SU-DHL-6 (cell line): ENCODE data around the gene HRH2.

Source experiments
- H2AFZ ChIP-seq: fragments of 200-600 bp; sonication (generic); 2 replicates; pipeline ENCODE4 v1.6.1; 2014; ENCODE audit warnings: low read depth, mild to moderate bottlenecking, moderate library complexity, mixed read lengths, antibody characterized with exemption, low read length; ENCODE audit not compliant: severe bottlenecking
- H3F3A ChIP-seq: fragments of 200-600 bp; shearing (Covaris generic); 2 replicates; pipeline ENCODE4 v1.6.0; 2016; ENCODE audit warnings: antibody characterized with exemption, mild to moderate bottlenecking; ENCODE audit not compliant: insufficient read depth
- H3K27ac ChIP-seq: fragments of 200-600 bp; sonication (generic); 2 replicates; pipeline ENCODE4 v1.5.1; 2016; ENCODE audit warnings: low read depth, mild to moderate bottlenecking, low read length, moderate library complexity, mixed read lengths
- H3K27me3 ChIP-seq: fragments of 200-600 bp; sonication (generic), shearing (Covaris generic); 2 replicates; pipeline ENCODE4 v1.6.0; 2014; ENCODE audit warnings: mild to moderate bottlenecking, low read length
- H3K36me3 ChIP-seq: fragments of 200-600 bp; sonication (generic); 2 replicates; pipeline ENCODE4 v1.6.1; 2014; ENCODE audit warnings: mild to moderate bottlenecking, low read length, mixed read lengths
- H3K4me2 ChIP-seq: fragments of 300-600, 200-600 bp; shearing (Covaris generic), sonication (generic); 2 replicates; pipeline ENCODE4 v1.6.0; 2014; ENCODE audit warnings: low read length, low read depth, mild to moderate bottlenecking; ENCODE audit not compliant: poor library complexity, severe bottlenecking
- H3K4me3 ChIP-seq: fragments of 200-600 bp; sonication (generic); 2 replicates; pipeline ENCODE4 v1.5.1; 2014; ENCODE audit warnings: antibody characterized with exemption, low read length, mild to moderate bottlenecking, mixed read lengths; ENCODE audit not compliant: insufficient read depth, poor library complexity, severe bottlenecking
- H3K79me2 ChIP-seq: fragments of 200-600 bp; sonication (generic); 2 replicates; pipeline ENCODE4 v1.6.1; 2014; ENCODE audit warnings: mild to moderate bottlenecking, low read length, moderate library complexity; ENCODE audit not compliant: insufficient read depth
- H3K9ac ChIP-seq: fragments of 200-600 bp; sonication (generic); 2 replicates; pipeline ENCODE4 v1.7.0; 2014; ENCODE audit warnings: mild to moderate bottlenecking, low read length
- H3K9me2 ChIP-seq: fragments of 200-600 bp; sonication (generic); replicated peaks from 2 replicates; pipeline ENCODE4 v1.6.1; 2014; ENCODE audit warnings: low read length; ENCODE audit not compliant: insufficient read depth
- H3K9me3 ChIP-seq: fragments of 200-600 bp; sonication (generic); 2 replicates; pipeline ENCODE4 v1.6.1; 2014; ENCODE audit warnings: low read length, mixed read lengths; ENCODE audit not compliant: insufficient read depth
- H4K20me1 ChIP-seq: fragments of 200-600 bp; sonication (generic); 2 replicates; pipeline ENCODE4 v1.6.1; 2014; ENCODE audit warnings: low read depth, mild to moderate bottlenecking, antibody characterized with exemption, low read length, moderate library complexity, mixed read lengths
- EZH2phosphoT487 ChIP-seq: fragments of 200-600 bp; sonication (generic), shearing (Covaris generic); conservative IDR thresholded peaks from 2 replicates; pipeline ENCODE4 v1.6.1; 2018; ENCODE audit warnings: mild to moderate bottlenecking, antibody characterized with exemption, low read length, moderate library complexity, mixed read lengths
- TF ChIP-seq, protein P1 (sequence below): fragments of 200-600 bp; sonication (generic); IDR thresholded peaks from one replicate; pipeline ENCODE4 v1.5.1; 2017; ENCODE audit warnings: antibody characterized with exemption, mild to moderate bottlenecking, low read length, moderate library complexity; ENCODE audit not compliant: insufficient read depth, poor library complexity, severe bottlenecking

HRH2 gene

DNA sequence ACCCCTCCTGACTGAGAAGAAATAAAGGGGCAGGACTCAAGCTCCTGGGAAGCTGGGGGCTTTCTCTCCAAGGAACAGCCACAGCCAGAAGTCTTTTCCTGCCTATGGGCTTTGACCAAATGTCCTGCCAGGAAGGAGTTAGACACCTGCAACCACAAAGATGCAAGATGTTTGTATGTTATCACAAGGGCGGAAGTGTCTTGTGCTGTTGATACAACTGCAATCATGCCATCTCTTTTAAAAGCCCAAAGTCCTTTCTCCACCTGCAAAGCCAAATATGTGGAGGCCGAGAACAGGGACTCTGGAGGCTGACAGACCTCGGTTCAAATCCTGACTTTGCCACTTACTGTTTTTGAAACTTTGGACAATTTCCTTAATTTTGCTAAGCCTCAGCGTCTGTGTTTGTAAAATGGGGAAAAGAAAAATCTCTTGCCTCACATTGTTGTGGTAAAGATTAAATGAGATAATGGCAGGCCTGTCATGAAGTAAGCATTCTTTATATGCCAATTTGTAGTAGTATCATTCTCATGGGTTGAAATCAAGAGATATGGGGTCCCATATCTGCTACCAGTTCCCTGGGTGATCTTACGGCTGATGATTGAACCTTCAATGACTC, 17.0 kb downstream of the HRH2 start:
- Histone ChIP-seq H3K9me3 (no peaks in the 10 kb centered on the region), H3F3A (no peaks in the 10 kb centered on the region), H2AFZ (no peak overlapping the region), H3K36me3 (no peaks in the 10 kb centered on the region), H3K79me2 (no peaks in the 10 kb centered on the region), H3K9me2 (no peaks in the 10 kb centered on the region), H3K27me3 (no peaks in the 10 kb centered on the region), H3K9ac (no peak overlapping the region), H3K4me2 (no peak overlapping the region), H3K27ac (no peak overlapping the region), H3K4me3 (no peak overlapping the region), H4K20me1 (no peaks in the 10 kb centered on the region)
- no peak for TF ChIP-seq EZH2phosphoT487
- TF ChIP-seq, protein P1, sequence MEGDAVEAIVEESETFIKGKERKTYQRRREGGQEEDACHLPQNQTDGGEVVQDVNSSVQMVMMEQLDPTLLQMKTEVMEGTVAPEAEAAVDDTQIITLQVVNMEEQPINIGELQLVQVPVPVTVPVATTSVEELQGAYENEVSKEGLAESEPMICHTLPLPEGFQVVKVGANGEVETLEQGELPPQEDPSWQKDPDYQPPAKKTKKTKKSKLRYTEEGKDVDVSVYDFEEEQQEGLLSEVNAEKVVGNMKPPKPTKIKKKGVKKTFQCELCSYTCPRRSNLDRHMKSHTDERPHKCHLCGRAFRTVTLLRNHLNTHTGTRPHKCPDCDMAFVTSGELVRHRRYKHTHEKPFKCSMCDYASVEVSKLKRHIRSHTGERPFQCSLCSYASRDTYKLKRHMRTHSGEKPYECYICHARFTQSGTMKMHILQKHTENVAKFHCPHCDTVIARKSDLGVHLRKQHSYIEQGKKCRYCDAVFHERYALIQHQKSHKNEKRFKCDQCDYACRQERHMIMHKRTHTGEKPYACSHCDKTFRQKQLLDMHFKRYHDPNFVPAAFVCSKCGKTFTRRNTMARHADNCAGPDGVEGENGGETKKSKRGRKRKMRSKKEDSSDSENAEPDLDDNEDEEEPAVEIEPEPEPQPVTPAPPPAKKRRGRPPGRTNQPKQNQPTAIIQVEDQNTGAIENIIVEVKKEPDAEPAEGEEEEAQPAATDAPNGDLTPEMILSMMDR: no peak

DNA sequence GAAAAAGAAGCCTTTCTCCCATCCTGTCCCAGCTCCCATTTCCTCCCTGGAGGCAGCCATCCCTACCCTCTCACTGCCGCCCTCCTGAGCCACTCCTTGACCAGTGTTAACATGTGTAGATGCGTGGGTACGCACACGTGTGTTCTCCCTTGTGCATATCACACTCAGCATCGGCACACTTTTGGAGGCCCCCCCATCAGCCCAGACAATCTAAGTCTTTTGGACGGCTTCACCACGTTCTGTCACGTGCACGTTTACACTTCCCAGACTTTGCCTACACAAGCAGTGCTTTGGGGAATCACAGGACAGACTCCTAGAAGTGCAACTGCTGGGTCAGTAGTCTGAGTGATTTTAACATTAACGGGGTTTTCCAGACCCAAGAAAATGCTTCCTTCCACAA, 18.0 kb downstream of the HRH2 start:
- no peaks in the 10 kb centered on the region for H3K79me2 ChIP-seq
- no peak overlapping the region for H3K27ac ChIP-seq
- no peak overlapping the region for H3K4me2 ChIP-seq

DNA sequence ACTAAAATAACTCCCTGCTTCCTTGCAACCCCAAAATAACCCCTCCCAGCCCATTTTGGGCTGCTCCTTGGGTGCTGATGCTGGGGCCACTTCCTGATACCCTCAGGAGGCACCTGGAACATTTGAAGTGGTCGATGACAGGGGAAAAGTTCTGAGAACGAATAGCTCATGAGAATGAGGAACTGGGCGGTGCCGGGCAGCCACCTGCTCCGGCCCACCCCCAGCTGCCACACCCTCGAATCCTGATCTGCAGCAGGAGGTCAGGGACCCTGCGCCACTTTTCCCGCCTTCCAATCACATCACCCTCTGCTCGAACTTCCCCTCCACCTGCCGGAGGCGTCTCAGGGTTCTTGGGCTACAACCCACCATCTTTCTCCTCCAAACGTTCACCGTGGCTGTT, 19.7 kb downstream of the HRH2 start:
- H2AFZ ChIP-seq: no peak overlapping the region
- no peak overlapping the region for H3K27ac ChIP-seq
- no peak overlapping the region for H3K9ac ChIP-seq
- no peaks in the 10 kb centered on the region for H3K27me3 ChIP-seq
- H4K20me1 ChIP-seq: no peaks in the 10 kb centered on the region
- no peaks in the 10 kb centered on the region for H3K9me2 ChIP-seq
- no peaks in the 10 kb centered on the region for H3K79me2 ChIP-seq
- no peaks in the 10 kb centered on the region for H3F3A ChIP-seq
- H3K9me3 ChIP-seq: no peaks in the 10 kb centered on the region
- H3K4me2 ChIP-seq: no peak overlapping the region
- no peak for TF ChIP-seq EZH2phosphoT487
- TF ChIP-seq, protein P1: no peak
- H3K4me3 ChIP-seq: no peak overlapping the region
- H3K36me3 ChIP-seq: no peaks in the 10 kb centered on the region

More for the DNA sequence above, 18.0 kb downstream of the HRH2 start:
- no peak overlapping the region for H2AFZ ChIP-seq
- H3K9ac ChIP-seq: no peak overlapping the region
- H3K9me2 ChIP-seq: no peaks in the 10 kb centered on the region
- no peaks in the 10 kb centered on the region for H3K9me3 ChIP-seq
- no peaks in the 10 kb centered on the region for H3K27me3 ChIP-seq
- no peaks in the 10 kb centered on the region for H4K20me1 ChIP-seq
- TF ChIP-seq, protein P1: no peak
- no peak for TF ChIP-seq EZH2phosphoT487
- no peaks in the 10 kb centered on the region for H3K36me3 ChIP-seq
- H3K4me3 ChIP-seq: no peak overlapping the region
- no peaks in the 10 kb centered on the region for H3F3A ChIP-seq
